ENCODE measurements around the gene ADAM30.

The ADAM30 gene

GRCh38 chr1:119906927-119907652, 10.8 kb upstream of the ADAM30 start:
- no peak for DNase-seq

- DNase-seq, result no peak
Observed at GRCh38 chr1:119903443-119903835, 7.1 kb upstream of the ADAM30 start.

- DNase-seq, result no peak
Observed at GRCh38 chr1:119902775-119903442, 6.6 kb upstream of the ADAM30 start.

GRCh38 chr1:119898981-119899720, 2.8 kb upstream of the ADAM30 start:
- no peak for DNase-seq

GRCh38 chr1:119898530-119898929, 2.2 kb upstream of the ADAM30 start:
- no peak for DNase-seq

- DNase-seq, result no peak
Observed at GRCh38 chr1:119895102-119895501, 1.2 kb downstream of the ADAM30 start.

GRCh38 chr1:119893827-119894700, 2.3 kb downstream of the ADAM30 start:
- DNase-seq, result no peak

- no peak for DNase-seq
Observed at GRCh38 chr1:119893238-119893791, 3.0 kb downstream of the ADAM30 start.

GRCh38 chr1:119891386-119891785, 4.9 kb downstream of the ADAM30 start:
- no peak for DNase-seq

- no peak for DNase-seq
Observed at GRCh38 chr1:119888476-119888875, 7.8 kb downstream of the ADAM30 start.

- DNase-seq, result no peak
Observed at GRCh38 chr1:119887427-119887826, 8.9 kb downstream of the ADAM30 start.

- no peak for DNase-seq
Observed at GRCh38 chr1:119885903-119886783, 10.2 kb downstream of the ADAM30 start.

GRCh38 chr1:119884711-119885110, 11.6 kb downstream of the ADAM30 start:
- no peak for DNase-seq

GRCh38 chr1:119883826-119884225, 12.5 kb downstream of the ADAM30 start:
- no peak for DNase-seq

GRCh38 chr1:119882132-119883049, 13.9 kb downstream of the ADAM30 start:
- no peak for DNase-seq

GRCh38 chr1:119879510-119880434, 16.5 kb downstream of the ADAM30 start:
- no peak for DNase-seq

GRCh38 chr1:119878171-119878570, 18.1 kb downstream of the ADAM30 start:
- no peak for DNase-seq

- no peak for DNase-seq
Observed at GRCh38 chr1:119874186-119874585, 22.1 kb downstream of the ADAM30 start.
